HG02970 (cell line): Measurements from ENCODE around the gene PHAF1.

Source experiments
- ATAC-seq: cut with Tn5 transposase; IDR thresholded peaks from one replicate; pipeline ENCODE4 v1.9.1; 2021; ENCODE audit warnings: mild to moderate bottlenecking, moderate library complexity, moderate number of reproducible peaks; ENCODE audit not compliant: unreplicated experiment, low FRiP score

PHAF1 gene

GRCh38 chr16:67191995-67192681 lies 82.4 kb downstream of the PHAF1 start, which contains the start of gene E2F4:
E2F4 (plus strand) TSS chr16:67192155; CDS start chr16:67192228, 73 bp downstream.
- ATAC-seq, result peak; percentile 79

GRCh38 chr16:67192781-67193361 lies 83.1 kb downstream of the PHAF1 start:
- ATAC-seq, result no peak

- no peak for ATAC-seq
These were observed 83.8 kb downstream of the PHAF1 start for GRCh38 chr16:67193536-67193935.

DNA sequence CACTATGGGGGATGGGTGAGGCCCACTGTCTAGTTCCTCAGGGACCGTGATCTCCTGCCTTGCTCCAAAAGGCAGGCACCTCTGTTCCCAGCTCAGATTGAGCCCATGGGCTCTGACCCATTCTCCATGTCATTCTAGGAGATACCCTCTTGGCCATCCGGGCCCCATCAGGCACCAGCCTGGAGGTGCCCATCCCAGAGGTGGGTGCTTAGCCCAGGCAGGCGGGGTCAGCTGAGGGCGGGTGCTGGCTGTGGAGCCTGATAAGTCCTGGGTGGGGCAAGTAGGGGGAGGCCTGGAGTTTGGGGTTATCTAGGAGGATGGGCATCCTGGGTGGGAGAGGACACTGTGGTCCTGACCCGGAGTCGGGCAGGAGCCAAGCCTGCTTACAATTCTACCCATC lies 84.5 kb downstream of the PHAF1 start:
- no peak for ATAC-seq

GRCh38 chr16:67195676-67196075 lies 85.9 kb downstream of the PHAF1 start:
- ATAC-seq, result no peak

- ATAC-seq, result no peak
These were observed 87.1 kb downstream of the PHAF1 start for GRCh38 chr16:67196881-67197280.

- no peak for ATAC-seq
These were observed 88.0 kb downstream of the PHAF1 start for GRCh38 chr16:67197704-67198103.
